ENCODE data around the gene MFGE8.

- no peak for TF ChIP-seq POLR2A (IDR thresholded peaks at IDR 0.05)
- TF ChIP-seq, protein P1, sequence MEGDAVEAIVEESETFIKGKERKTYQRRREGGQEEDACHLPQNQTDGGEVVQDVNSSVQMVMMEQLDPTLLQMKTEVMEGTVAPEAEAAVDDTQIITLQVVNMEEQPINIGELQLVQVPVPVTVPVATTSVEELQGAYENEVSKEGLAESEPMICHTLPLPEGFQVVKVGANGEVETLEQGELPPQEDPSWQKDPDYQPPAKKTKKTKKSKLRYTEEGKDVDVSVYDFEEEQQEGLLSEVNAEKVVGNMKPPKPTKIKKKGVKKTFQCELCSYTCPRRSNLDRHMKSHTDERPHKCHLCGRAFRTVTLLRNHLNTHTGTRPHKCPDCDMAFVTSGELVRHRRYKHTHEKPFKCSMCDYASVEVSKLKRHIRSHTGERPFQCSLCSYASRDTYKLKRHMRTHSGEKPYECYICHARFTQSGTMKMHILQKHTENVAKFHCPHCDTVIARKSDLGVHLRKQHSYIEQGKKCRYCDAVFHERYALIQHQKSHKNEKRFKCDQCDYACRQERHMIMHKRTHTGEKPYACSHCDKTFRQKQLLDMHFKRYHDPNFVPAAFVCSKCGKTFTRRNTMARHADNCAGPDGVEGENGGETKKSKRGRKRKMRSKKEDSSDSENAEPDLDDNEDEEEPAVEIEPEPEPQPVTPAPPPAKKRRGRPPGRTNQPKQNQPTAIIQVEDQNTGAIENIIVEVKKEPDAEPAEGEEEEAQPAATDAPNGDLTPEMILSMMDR (IDR thresholded peaks at IDR 0.05): no peak
Observed at GRCh38 chr15:88877906-88878305, 35.3 kb downstream of the MFGE8 start.
